Osteoblast (primary cell): ENCODE measurements around the gene LHFPL3. TPM values are rescaled to one million over a fixed set of nuclear protein-coding genes. Genes with fewer than 3 reads are reported as not detected.

Experiments
- DNase-seq: peaks from one replicate; pipeline ENCODE4 v3.0.0; 2011; ENCODE audit warnings: low spot score, mixed read lengths; ENCODE audit not compliant: insufficient read length; ENCODE audit errors: missing footprints
- H2AFZ ChIP-seq: 2 replicates; pipeline ENCODE4 v1.6.0; 2011; ENCODE audit warnings: mild to moderate bottlenecking, low read length
- H3K27ac ChIP-seq: 2 replicates; pipeline ENCODE4 v1.5.1; 2011; ENCODE audit warnings: mild to moderate bottlenecking, low read depth, low read length, moderate library complexity
- H3K27me3 ChIP-seq: 2 replicates; pipeline ENCODE4 v1.6.0; 2012; ENCODE audit warnings: mild to moderate bottlenecking, control low read depth, inconsistent platforms, low read length, moderate library complexity; ENCODE audit not compliant: insufficient read depth
- H3K36me3 ChIP-seq: 2 replicates; pipeline ENCODE4 v1.5.1; 2011; ENCODE audit warnings: mild to moderate bottlenecking, low read length, control low read depth, moderate library complexity; ENCODE audit not compliant: insufficient read depth
- H3K4me1 ChIP-seq: 2 replicates; pipeline ENCODE4 v1.5.1; 2011; ENCODE audit warnings: mild to moderate bottlenecking, low read length, control low read depth, moderate library complexity; ENCODE audit not compliant: insufficient read depth
- H3K4me2 ChIP-seq: 2 replicates; pipeline ENCODE4 v1.6.0; 2011; ENCODE audit warnings: mild to moderate bottlenecking, low read length; ENCODE audit not compliant: insufficient read depth
- H3K4me3 ChIP-seq: fragments of 200-600 bp; sonication (generic); 3 replicates; pipeline ENCODE4 v1.5.1; 2012; ENCODE audit warnings: mild to moderate bottlenecking, low read length, inconsistent platforms; ENCODE audit not compliant: insufficient read depth
- H3K79me2 ChIP-seq: 2 replicates; pipeline ENCODE4 v1.6.0; 2012; ENCODE audit warnings: mild to moderate bottlenecking, low read length, control low read depth, inconsistent platforms; ENCODE audit not compliant: insufficient read depth
- H3K9me3 ChIP-seq: 2 replicates; pipeline ENCODE4 v1.5.1; 2011; ENCODE audit warnings: low read depth, low read length, control low read depth
- H4K20me1 ChIP-seq: 2 replicates; pipeline ENCODE4 v1.6.0; 2012; ENCODE audit warnings: mild to moderate bottlenecking, low read length, control low read depth; ENCODE audit not compliant: insufficient read depth
- CTCF ChIP-seq: IDR thresholded peaks from 2 replicates; pipeline ENCODE4 v1.5.1; 2011; ENCODE audit warnings: mild to moderate bottlenecking, low read depth, low read length, moderate library complexity; ENCODE audit errors: extremely low read depth
- total RNA-seq: library from RNA; depleted of rRNA; stranded (reverse); fragments of >200 nt; gene quantifications from 2 replicates; pipeline ENCODE4 v1.2.3, GENCODE V29; 2012

Gene LHFPL3
- total RNA-seq, 1 donor, result not detected

- H4K20me1 ChIP-seq, result no peaks in the 10 kb centered on the region
- H2AFZ ChIP-seq, result no peak overlapping the region
- no peaks in the 10 kb centered on the region for H3K79me2 ChIP-seq
- H3K27me3 ChIP-seq, result peaks cover 10% of the 10 kb centered on the region
- no peak overlapping the region for H3K4me2 ChIP-seq
- no peak for TF ChIP-seq CTCF
- H3K4me3 ChIP-seq, result no peak overlapping the region
- peaks cover under 1% of the 10 kb centered on the region for H3K4me1 ChIP-seq
- no peak overlapping the region for H3K27ac ChIP-seq
- no peaks in the 10 kb centered on the region for H3K9me3 ChIP-seq
- no peaks in the 10 kb centered on the region for H3K36me3 ChIP-seq
- no peak for DNase-seq
Measured at GRCh38 chr7:104891949-104892348, 563.5 kb downstream of the LHFPL3 start.

GRCh38 chr7:104894314-104894713, 565.9 kb downstream of the LHFPL3 start:
- Histone ChIP-seq H4K20me1 (no peaks in the 10 kb centered on the region), H3K9me3 (no peaks in the 10 kb centered on the region), H3K27ac (no peak overlapping the region), H3K79me2 (no peaks in the 10 kb centered on the region), H2AFZ (no peak overlapping the region), H3K4me3 (no peak overlapping the region), H3K4me1 (peaks cover 5% of the 10 kb centered on the region), H3K4me2 (no peak overlapping the region), H3K36me3 (no peaks in the 10 kb centered on the region), H3K27me3 (peaks cover 14% of the 10 kb centered on the region)
- TF ChIP-seq CTCF, result no peak
- DNase-seq, result no peak

GRCh38 chr7:104894726-104895521, 566.5 kb downstream of the LHFPL3 start:
- Histone ChIP-seq H3K27me3 (peaks cover 14% of the 10 kb centered on the region), H3K79me2 (no peaks in the 10 kb centered on the region), H3K36me3 (no peaks in the 10 kb centered on the region), H3K4me3 (no peak overlapping the region), H3K4me1 (peaks cover 5% of the 10 kb centered on the region), H2AFZ (no peak overlapping the region), H3K27ac (no peak overlapping the region), H3K9me3 (no peaks in the 10 kb centered on the region), H3K4me2 (no peak overlapping the region), H4K20me1 (no peaks in the 10 kb centered on the region)
- no peak for TF ChIP-seq CTCF
- DNase-seq, result no peak

- H3K36me3 ChIP-seq, result no peaks in the 10 kb centered on the region
- H2AFZ ChIP-seq, result no peak overlapping the region
- no peak overlapping the region for H3K27ac ChIP-seq
- H3K4me2 ChIP-seq, result no peak overlapping the region
- peaks cover 14% of the 10 kb centered on the region for H3K27me3 ChIP-seq
- peaks cover 5% of the 10 kb centered on the region for H3K4me1 ChIP-seq
- H3K9me3 ChIP-seq, result no peaks in the 10 kb centered on the region
- no peak for TF ChIP-seq CTCF
- H3K4me3 ChIP-seq, result no peak overlapping the region
- no peaks in the 10 kb centered on the region for H3K79me2 ChIP-seq
- no peaks in the 10 kb centered on the region for H4K20me1 ChIP-seq
- DNase-seq, result no peak
Measured at GRCh38 chr7:104895522-104896236, 567.3 kb downstream of the LHFPL3 start.
